Measurements from ENCODE around the gene FBXO31.
"Not testable (repeated sequence)": the region's sequence is repeated elsewhere in the genome, so short reads cannot be mapped to it uniquely, and the experiment has no call there.

Gene FBXO31

GRCh38 chr16:87411375-87412271 is 28.0 kb upstream of the FBXO31 start:
- DNase-seq (ENCODE audit: low read depth) = no peak

GRCh38 chr16:87410968-87411367 is 27.4 kb upstream of the FBXO31 start:
- DNase-seq (ENCODE audit: low read depth) = no peak

- no peak for DNase-seq (ENCODE audit: low read depth)
Observed at GRCh38 chr16:87410530-87410929, 27.0 kb upstream of the FBXO31 start.

GRCh38 chr16:87409781-87410180 is 26.2 kb upstream of the FBXO31 start:
- DNase-seq (ENCODE audit: low read depth) = no peak

GRCh38 chr16:87409153-87409552 is 25.6 kb upstream of the FBXO31 start:
- DNase-seq (ENCODE audit: low read depth) = no peak

GRCh38 chr16:87407511-87408112 is 24.0 kb upstream of the FBXO31 start:
- DNase-seq (ENCODE audit: low read depth) = no peak

- no peak for DNase-seq (ENCODE audit: low read depth)
Observed at GRCh38 chr16:87406495-87407088, 23.0 kb upstream of the FBXO31 start.

- DNase-seq (ENCODE audit: low read depth) = no peak
Observed at GRCh38 chr16:87404764-87405625, 21.4 kb upstream of the FBXO31 start.

GRCh38 chr16:87395181-87395842 is 11.7 kb upstream of the FBXO31 start:
- no peak for DNase-seq (ENCODE audit: low read depth)

GRCh38 chr16:87393680-87394055 is 10.1 kb upstream of the FBXO31 start:
- no peak for DNase-seq (ENCODE audit: low read depth)

GRCh38 chr16:87392821-87393679 is 9.5 kb upstream of the FBXO31 start:
- DNase-seq (ENCODE audit: low read depth) = peak; percentile 20

GRCh38 chr16:87391950-87392820 is 8.6 kb upstream of the FBXO31 start, which contains the start of gene MAP1LC3B:
MAP1LC3B (plus strand) TSS chr16:87392336; CDS start chr16:87392428, 92 bp downstream.
- peak; percentile 97 for DNase-seq (ENCODE audit: low read depth)

- DNase-seq (ENCODE audit: low read depth) = no peak
Observed at GRCh38 chr16:87391324-87391949, 7.9 kb upstream of the FBXO31 start.

- no peak for DNase-seq (ENCODE audit: low read depth)
Observed at GRCh38 chr16:87390641-87391323, 7.2 kb upstream of the FBXO31 start.

- DNase-seq (ENCODE audit: low read depth) = not testable (repeated sequence)
Observed at GRCh38 chr16:87389914-87390313, 6.3 kb upstream of the FBXO31 start.

GRCh38 chr16:87389245-87389644 is 5.7 kb upstream of the FBXO31 start:
- DNase-seq (ENCODE audit: low read depth) = no peak

- DNase-seq (ENCODE audit: low read depth) = no peak
Observed at GRCh38 chr16:87388818-87389134, 5.2 kb upstream of the FBXO31 start.

- DNase-seq (ENCODE audit: low read depth) = peak; percentile 73
Observed at GRCh38 chr16:87387942-87388817, 4.6 kb upstream of the FBXO31 start.

Measured in stimulated activated CD8-positive, alpha-beta memory T cell treated with anti-CD3 and anti-CD28 coated beads, Interleukin-4, amount 100 ng/mL, for 24 hours (primary cell).